Brain microvascular endothelial cell (primary cell): ENCODE measurements around the gene KCNMA1.

Experiments used
- DNase-seq: peaks from one replicate; pipeline ENCODE4 v3.0.0-alpha.2; 2020
- H3K27ac ChIP-seq: fragments of 250-450 bp; sonication (Bioruptor Pico); 2 replicates; pipeline ENCODE4 v1.5.1; 2020; ENCODE audit warnings: mild to moderate bottlenecking, moderate library complexity
- H3K27me3 ChIP-seq: fragments of 250-450 bp; sonication (Bioruptor Pico); replicated peaks from 2 replicates; pipeline ENCODE4 v1.5.1; 2020; ENCODE audit warnings: mild to moderate bottlenecking
- H3K36me3 ChIP-seq: fragments of 250-450 bp; sonication (Bioruptor Pico); replicated peaks from 2 replicates; pipeline ENCODE4 v1.5.1; 2020; ENCODE audit warnings: mild to moderate bottlenecking
- H3K4me3 ChIP-seq: 2 replicates; pipeline ENCODE4 v1.5.1; 2011; ENCODE audit warnings: low read depth, mild to moderate bottlenecking, control low read depth, low read length, moderate library complexity
- in situ Hi-C: cut with HindIII; loops from 2 replicates; pipeline ENCODE4 v1.10.0; 2017; ENCODE audit warnings: low sequenced_read_pairs, low pct_ligation_motif_present
- TF ChIP-seq, protein P1 (sequence below): IDR thresholded peaks from 2 replicates; pipeline ENCODE4 v1.5.1; 2011; ENCODE audit warnings: low read depth, mild to moderate bottlenecking, moderate library complexity, low read length, control low read depth, inconsistent platforms; ENCODE audit errors: missing control alignments

Gene KCNMA1

DNA sequence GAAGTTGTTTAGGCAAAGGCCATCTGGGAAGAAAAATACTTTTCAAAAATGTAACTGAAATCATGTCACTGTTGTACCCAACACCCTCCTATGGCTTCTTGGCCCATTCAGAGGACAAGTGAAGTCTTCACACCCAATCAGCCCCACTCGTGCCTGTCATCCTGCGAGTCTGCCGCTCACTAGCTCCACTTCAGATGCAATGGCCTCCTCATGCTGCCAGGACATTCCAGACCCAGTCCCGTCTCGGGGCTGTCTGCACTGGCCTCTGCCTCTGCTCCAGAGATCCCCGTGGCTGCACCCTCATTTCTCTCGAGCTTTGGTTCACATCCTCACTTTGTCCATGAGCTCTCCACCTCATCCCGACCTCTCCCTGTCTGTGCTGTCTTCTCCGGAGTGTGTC is 227.1 kb downstream of the KCNMA1 start:
- Histone ChIP-seq H3K4me3 (no peak overlapping the region), H3K27ac (no peak overlapping the region), H3K36me3 (no peaks in the 10 kb centered on the region), H3K27me3 (no peaks in the 10 kb centered on the region)
- in situ Hi-C loops: no loop called here
- DNase-seq: no peak
- TF ChIP-seq, protein P1, sequence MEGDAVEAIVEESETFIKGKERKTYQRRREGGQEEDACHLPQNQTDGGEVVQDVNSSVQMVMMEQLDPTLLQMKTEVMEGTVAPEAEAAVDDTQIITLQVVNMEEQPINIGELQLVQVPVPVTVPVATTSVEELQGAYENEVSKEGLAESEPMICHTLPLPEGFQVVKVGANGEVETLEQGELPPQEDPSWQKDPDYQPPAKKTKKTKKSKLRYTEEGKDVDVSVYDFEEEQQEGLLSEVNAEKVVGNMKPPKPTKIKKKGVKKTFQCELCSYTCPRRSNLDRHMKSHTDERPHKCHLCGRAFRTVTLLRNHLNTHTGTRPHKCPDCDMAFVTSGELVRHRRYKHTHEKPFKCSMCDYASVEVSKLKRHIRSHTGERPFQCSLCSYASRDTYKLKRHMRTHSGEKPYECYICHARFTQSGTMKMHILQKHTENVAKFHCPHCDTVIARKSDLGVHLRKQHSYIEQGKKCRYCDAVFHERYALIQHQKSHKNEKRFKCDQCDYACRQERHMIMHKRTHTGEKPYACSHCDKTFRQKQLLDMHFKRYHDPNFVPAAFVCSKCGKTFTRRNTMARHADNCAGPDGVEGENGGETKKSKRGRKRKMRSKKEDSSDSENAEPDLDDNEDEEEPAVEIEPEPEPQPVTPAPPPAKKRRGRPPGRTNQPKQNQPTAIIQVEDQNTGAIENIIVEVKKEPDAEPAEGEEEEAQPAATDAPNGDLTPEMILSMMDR: no peak

DNA sequence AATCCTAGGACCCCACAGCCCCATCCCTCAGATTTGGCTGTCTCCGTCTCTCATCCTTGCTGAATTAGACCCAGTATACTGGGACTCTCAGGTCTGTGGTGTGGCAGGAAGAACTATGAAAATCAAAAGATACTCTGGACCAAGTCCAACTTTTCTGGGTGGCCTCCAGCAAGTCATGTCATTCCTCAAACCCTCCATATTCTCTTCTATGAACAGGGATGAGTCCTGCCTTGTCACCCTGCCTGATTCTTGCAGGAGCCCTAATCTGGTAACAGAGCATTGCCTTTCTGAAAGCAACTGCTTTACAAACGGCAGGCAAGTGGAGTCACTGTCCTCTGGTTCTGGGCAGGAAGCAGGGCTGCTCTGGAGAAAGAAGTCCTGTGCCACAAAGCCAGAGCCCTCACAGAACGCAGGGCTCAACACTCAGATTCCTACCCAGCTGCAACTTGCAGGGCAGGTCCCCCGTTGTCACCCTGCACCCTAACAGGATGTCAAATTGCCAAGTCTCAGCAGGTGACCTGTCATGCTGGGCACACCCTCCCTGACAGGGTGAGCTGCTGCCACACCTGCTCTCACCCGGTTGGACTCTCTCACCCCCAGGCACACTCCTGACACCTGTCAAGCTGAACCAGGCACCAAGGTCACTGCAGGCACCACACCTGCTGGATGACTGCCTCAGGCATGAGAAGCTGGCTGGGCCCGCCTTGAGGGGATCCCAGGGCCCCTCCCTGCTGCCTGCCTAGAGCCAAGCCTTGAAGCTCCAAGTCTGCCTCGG is 227.7 kb downstream of the KCNMA1 start:
- H3K27ac ChIP-seq: no peak overlapping the region
- in situ Hi-C loops: no loop called here
- DNase-seq: no peak
- no peaks in the 10 kb centered on the region for H3K36me3 ChIP-seq
- no peaks in the 10 kb centered on the region for H3K27me3 ChIP-seq
- H3K4me3 ChIP-seq: no peak overlapping the region
- TF ChIP-seq, protein P1: no peak

DNA sequence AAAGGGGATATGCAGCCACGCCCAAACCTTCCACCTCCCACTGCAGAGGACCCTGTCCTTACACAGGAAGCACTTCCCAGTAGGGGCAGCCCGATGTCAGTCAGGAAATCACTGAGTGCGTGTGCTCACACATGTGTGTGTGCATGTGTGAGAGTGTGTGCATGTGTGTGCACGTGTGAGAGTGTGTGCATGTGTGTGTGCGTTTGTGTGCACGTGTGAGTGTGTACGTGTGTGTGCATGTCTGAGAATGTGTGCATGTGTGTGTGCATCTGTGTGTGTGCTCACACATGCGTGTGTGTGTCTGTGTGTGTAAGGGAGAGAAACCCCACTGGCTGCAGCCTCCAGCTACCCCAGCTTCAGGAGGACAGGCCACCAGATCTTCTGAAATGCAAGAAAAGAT is 229.3 kb downstream of the KCNMA1 start:
- Histone ChIP-seq H3K36me3 (no peaks in the 10 kb centered on the region), H3K4me3 (no peak overlapping the region), H3K27me3 (no peaks in the 10 kb centered on the region), H3K27ac (no peak overlapping the region)
- in situ Hi-C loops: no loop called here
- DNase-seq: no peak
- TF ChIP-seq, protein P1: no peak

DNA sequence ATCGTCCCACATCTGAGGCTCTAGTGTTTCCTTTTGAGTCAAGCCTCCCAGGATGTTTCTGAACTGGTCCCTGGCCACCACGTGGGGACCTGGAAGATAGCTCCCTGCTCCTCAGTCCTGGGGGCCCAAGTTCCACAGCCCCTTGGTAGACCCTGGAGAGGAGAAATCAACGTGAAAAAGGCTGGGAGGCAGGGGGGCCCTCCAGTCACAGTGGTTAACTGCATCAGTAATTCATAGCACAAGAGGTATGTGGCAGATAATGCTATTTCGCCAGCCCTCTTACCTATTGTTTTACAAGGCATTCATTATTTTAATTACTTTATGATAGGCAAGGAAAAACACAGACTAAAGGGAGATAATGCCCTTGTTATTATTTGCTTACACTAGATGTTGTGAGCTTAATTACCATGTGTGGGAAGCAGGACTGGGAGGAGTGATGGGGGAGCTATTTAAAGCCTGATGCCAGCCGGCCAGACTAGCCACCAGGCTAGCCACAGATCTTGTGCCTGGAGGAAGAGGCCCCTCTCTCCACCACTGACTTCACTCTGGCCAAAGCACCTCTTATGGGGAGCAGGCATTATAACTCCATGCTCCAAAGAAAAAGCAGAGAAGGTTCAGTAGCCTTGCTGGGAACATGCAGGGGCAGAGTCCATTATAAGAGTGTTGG is 230.7 kb downstream of the KCNMA1 start:
- in situ Hi-C loops: no loop called here
- TF ChIP-seq, protein P1: no peak
- H3K27me3 ChIP-seq: no peaks in the 10 kb centered on the region
- no peak for DNase-seq
- no peak overlapping the region for H3K4me3 ChIP-seq
- H3K27ac ChIP-seq: no peak overlapping the region
- no peaks in the 10 kb centered on the region for H3K36me3 ChIP-seq

DNA sequence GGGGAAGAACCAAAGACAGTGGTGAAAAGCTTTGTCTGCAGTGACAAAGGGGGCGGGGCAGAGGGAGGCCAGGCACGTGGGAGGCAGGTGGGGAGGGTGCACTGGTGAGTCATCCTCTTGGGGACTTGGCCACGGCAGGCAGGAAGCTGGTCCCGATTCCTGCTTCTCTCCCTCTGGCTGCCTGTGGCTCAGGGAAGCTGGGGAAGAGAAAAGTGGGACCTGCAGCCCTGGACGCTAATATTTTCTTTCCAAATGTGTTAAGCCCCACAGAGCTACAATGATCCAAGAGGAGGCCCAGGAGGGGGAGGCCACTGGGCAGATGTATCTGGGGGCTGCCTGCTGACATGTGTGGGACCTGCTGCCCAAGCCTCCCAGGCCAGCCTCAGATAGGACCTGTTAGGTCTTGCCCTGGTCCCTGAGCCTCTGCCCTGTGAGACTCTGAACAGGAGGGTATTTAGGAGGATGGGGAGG is 231.8 kb downstream of the KCNMA1 start:
- no peaks in the 10 kb centered on the region for H3K36me3 ChIP-seq
- TF ChIP-seq, protein P1: no peak
- H3K27ac ChIP-seq: no peak overlapping the region
- in situ Hi-C loops: no loop called here
- peak; percentile 61 for DNase-seq
- no peaks in the 10 kb centered on the region for H3K27me3 ChIP-seq
- no peak overlapping the region for H3K4me3 ChIP-seq
